ENCODE measurements around the gene ISLR.

The ISLR gene

GRCh38 chr15:74180881-74181602 lies 7.5 kb downstream of the ISLR start:
- CTCF ChIA-PET: interaction anchor here (1.2 kb wide), 1 partner anchor 141 kb away, joined by 4 read pairs; no protein-coding TSS in a partner anchor
- DNase-seq (ENCODE audit: extremely low spot score): no peak
- TF ChIP-seq CTCF (IDR thresholded peaks at IDR 0.05; ENCODE audit: control extremely low read depth, extremely low read depth, low read depth, missing control alignments): no peak
- POLR2A ChIA-PET: no interaction called here

- CTCF ChIA-PET: interaction anchor here (1.2 kb wide), 1 partner anchor 140 kb away, joined by 4 read pairs; no protein-coding TSS in a partner anchor
These were observed 8.6 kb downstream of the ISLR start for GRCh38 chr15:74182131-74182530.

GRCh38 chr15:74184582-74185091 lies 11.1 kb downstream of the ISLR start:
- TF ChIP-seq CTCF (IDR thresholded peaks at IDR 0.05; ENCODE audit: control extremely low read depth, extremely low read depth, low read depth, missing control alignments): no peak
- DNase-seq (ENCODE audit: extremely low spot score): no peak
- POLR2A ChIA-PET: no interaction called here
- CTCF ChIA-PET: interaction anchor here (0.8 to 1.6 kb wide), 2 partner anchors 8 to 13 kb away, joined by 3 to 4 read pairs; no protein-coding TSS in a partner anchor

More at GRCh38 chr15:74182131-74182530, 8.6 kb downstream of the ISLR start:
- no peak for TF ChIP-seq CTCF (IDR thresholded peaks at IDR 0.05; ENCODE audit: control extremely low read depth, extremely low read depth, low read depth, missing control alignments)
- no peak for DNase-seq (ENCODE audit: extremely low spot score)
- POLR2A ChIA-PET: no interaction called here

GRCh38 chr15:74185710-74186348 lies 12.3 kb downstream of the ISLR start:
- CTCF ChIA-PET: interaction anchor here (1.5 to 1.6 kb wide), 2 partner anchors 14 to 22 kb away, joined by 3 to 4 read pairs; no protein-coding TSS in a partner anchor
- POLR2A ChIA-PET: no interaction called here
- no peak for DNase-seq (ENCODE audit: extremely low spot score)
- TF ChIP-seq CTCF (IDR thresholded peaks at IDR 0.05; ENCODE audit: control extremely low read depth, extremely low read depth, low read depth, missing control alignments): no peak

- ChIA-PET POLR2A (no interaction called here), CTCF (interaction anchor here (1.1 to 1.9 kb wide), 2 partner anchors 13 to 713 kb away, joined by 3 to 6 read pairs; no protein-coding TSS in a partner anchor)
- TF ChIP-seq CTCF (IDR thresholded peaks at IDR 0.05; ENCODE audit: control extremely low read depth, extremely low read depth, low read depth, missing control alignments): no peak
- DNase-seq (ENCODE audit: extremely low spot score): no peak
These were observed 14.7 kb downstream of the ISLR start for GRCh38 chr15:74188216-74188615.

GRCh38 chr15:74191798-74192197 lies 18.3 kb downstream of the ISLR start:
- CTCF ChIA-PET: no interaction called here
- POLR2A ChIA-PET: no interaction called here
- no peak for DNase-seq (ENCODE audit: extremely low spot score)
- no peak for TF ChIP-seq CTCF (IDR thresholded peaks at IDR 0.05; ENCODE audit: control extremely low read depth, extremely low read depth, low read depth, missing control alignments)

All from GM10248 (cell line).